Measurements from ENCODE around the gene PIP5K1B.

GRCh38 chr9:68979538-68980314 is 274.7 kb downstream of the PIP5K1B start:
- TF ChIP-seq CTCF (IDR thresholded peaks at IDR 0.05) (no peak), POLR2AphosphoS5 (IDR thresholded peaks at IDR 0.05) (no peak)
